ENCODE measurements around the gene PDE8B. TPM values are rescaled to one million over a fixed set of nuclear protein-coding genes. Genes with fewer than 3 reads are reported as not detected.

The PDE8B gene
- total RNA-seq = under 1 TPM in 1 of 2 experiments, not detected in 1; 0.14 TPM

- intact Hi-C loops (cut with micrococcal nuclease) = no loop called here
- Mint-ChIP-seq H3K4me3 (peak within 1 kb of the TSS; percentile 68), H3K27me3 (ENCODE audit: low read depth) (peaks cover 52% of the 10 kb centered on the region), H3K27ac (no peak within 1 kb of the TSS), H3K36me3 (ENCODE audit: low read depth) (no peaks in the 10 kb centered on the region), H3K9me3 (no peaks in the 10 kb centered on the region), H3K4me1 (ENCODE audit: low read depth) (peaks cover 11% of the 10 kb centered on the region)
- DNase-seq = no peak
- CTCF ChIA-PET = no interaction called here
Observed at GRCh38 chr5:77210091-77210963, at the start of gene PDE8B. TSS of gene PDE8B (plus strand) at chr5:77210680. CDS start at chr5:77210926, 246 bp downstream.

GRCh38 chr5:77163453-77163852, 47.0 kb upstream of the PDE8B start:
- H3K36me3 Mint-ChIP-seq (ENCODE audit: low read depth) = no peaks in the 10 kb centered on the region
- no peak for DNase-seq
- no peak overlapping the region for H3K4me3 Mint-ChIP-seq
- no peak overlapping the region for H3K27ac Mint-ChIP-seq
- no peaks in the 10 kb centered on the region for H3K4me1 Mint-ChIP-seq (ENCODE audit: low read depth)
- CTCF ChIA-PET = no interaction called here
- H3K27me3 Mint-ChIP-seq (ENCODE audit: low read depth) = no peaks in the 10 kb centered on the region
- H3K9me3 Mint-ChIP-seq = peaks cover 1% of the 10 kb centered on the region
- intact Hi-C loops (cut with micrococcal nuclease) = no loop called here

GRCh38 chr5:77167063-77167462, 43.4 kb upstream of the PDE8B start:
- Mint-ChIP-seq H3K27ac (no peak overlapping the region), H3K27me3 (ENCODE audit: low read depth) (peaks cover 2% of the 10 kb centered on the region), H3K36me3 (ENCODE audit: low read depth) (no peaks in the 10 kb centered on the region), H3K9me3 (no peaks in the 10 kb centered on the region), H3K4me1 (ENCODE audit: low read depth) (no peaks in the 10 kb centered on the region), H3K4me3 (no peak overlapping the region)
- DNase-seq = no peak
- CTCF ChIA-PET = no interaction called here
- intact Hi-C loops (cut with micrococcal nuclease) = no loop called here

- Mint-ChIP-seq H3K4me3 (no peak overlapping the region), H3K4me1 (ENCODE audit: low read depth) (no peaks in the 10 kb centered on the region), H3K27me3 (ENCODE audit: low read depth) (peaks cover 2% of the 10 kb centered on the region), H3K36me3 (ENCODE audit: low read depth) (no peaks in the 10 kb centered on the region), H3K27ac (no peak overlapping the region), H3K9me3 (no peaks in the 10 kb centered on the region)
- intact Hi-C loops (cut with micrococcal nuclease) = no loop called here
- CTCF ChIA-PET = interaction anchor here (0.7 to 1.4 kb wide), 2 partner anchors 22 to 23 kb away, joined by 3 read pairs; no protein-coding TSS in a partner anchor
- DNase-seq = no peak
Observed at GRCh38 chr5:77167695-77168121, 42.8 kb upstream of the PDE8B start.

GRCh38 chr5:77168161-77168878, 42.2 kb upstream of the PDE8B start:
- H3K36me3 Mint-ChIP-seq (ENCODE audit: low read depth) = no peaks in the 10 kb centered on the region
- no peak for DNase-seq
- H3K4me3 Mint-ChIP-seq = no peak overlapping the region
- intact Hi-C loops (cut with micrococcal nuclease) = no loop called here
- H3K4me1 Mint-ChIP-seq (ENCODE audit: low read depth) = no peaks in the 10 kb centered on the region
- H3K27ac Mint-ChIP-seq = no peak overlapping the region
- H3K27me3 Mint-ChIP-seq (ENCODE audit: low read depth) = peaks cover 2% of the 10 kb centered on the region
- CTCF ChIA-PET = interaction anchor here (0.7 to 1.4 kb wide), 2 partner anchors 23 kb away, joined by 3 read pairs; no protein-coding TSS in a partner anchor
- no peaks in the 10 kb centered on the region for H3K9me3 Mint-ChIP-seq

- CTCF ChIA-PET = interaction anchor here (1.4 kb wide), 1 partner anchor 23 kb away, joined by 3 read pairs; no protein-coding TSS in a partner anchor
- H3K36me3 Mint-ChIP-seq (ENCODE audit: low read depth) = no peaks in the 10 kb centered on the region
- H3K9me3 Mint-ChIP-seq = no peaks in the 10 kb centered on the region
- intact Hi-C loops (cut with micrococcal nuclease) = no loop called here
- H3K4me3 Mint-ChIP-seq = no peak overlapping the region
- H3K27ac Mint-ChIP-seq = no peak overlapping the region
- peaks cover 2% of the 10 kb centered on the region for H3K27me3 Mint-ChIP-seq (ENCODE audit: low read depth)
- no peak for DNase-seq
- no peaks in the 10 kb centered on the region for H3K4me1 Mint-ChIP-seq (ENCODE audit: low read depth)
Observed at GRCh38 chr5:77168879-77169244, 41.6 kb upstream of the PDE8B start.

GRCh38 chr5:77170196-77170890, 40.1 kb upstream of the PDE8B start:
- DNase-seq = no peak
- H3K4me3 Mint-ChIP-seq = no peak overlapping the region
- peaks cover 2% of the 10 kb centered on the region for H3K27me3 Mint-ChIP-seq (ENCODE audit: low read depth)
- no peaks in the 10 kb centered on the region for H3K9me3 Mint-ChIP-seq
- intact Hi-C loops (cut with micrococcal nuclease) = no loop called here
- H3K4me1 Mint-ChIP-seq (ENCODE audit: low read depth) = no peaks in the 10 kb centered on the region
- H3K36me3 Mint-ChIP-seq (ENCODE audit: low read depth) = no peaks in the 10 kb centered on the region
- H3K27ac Mint-ChIP-seq = no peak overlapping the region
- CTCF ChIA-PET = interaction anchor here (0.9 kb wide), 1 partner anchor 26 kb away, joined by 6 read pairs; no protein-coding TSS in a partner anchor

GRCh38 chr5:77171141-77171910, 39.2 kb upstream of the PDE8B start:
- intact Hi-C loops (cut with micrococcal nuclease) = no loop called here
- H3K9me3 Mint-ChIP-seq = no peaks in the 10 kb centered on the region
- no peak for DNase-seq
- CTCF ChIA-PET = no interaction called here
- H3K4me1 Mint-ChIP-seq (ENCODE audit: low read depth) = no peaks in the 10 kb centered on the region
- H3K27ac Mint-ChIP-seq = no peak overlapping the region
- H3K4me3 Mint-ChIP-seq = no peak overlapping the region
- H3K27me3 Mint-ChIP-seq (ENCODE audit: low read depth) = peaks cover 2% of the 10 kb centered on the region
- H3K36me3 Mint-ChIP-seq (ENCODE audit: low read depth) = no peaks in the 10 kb centered on the region

- intact Hi-C loops (cut with micrococcal nuclease) = no loop called here
- Mint-ChIP-seq H3K4me1 (ENCODE audit: low read depth) (no peaks in the 10 kb centered on the region), H3K36me3 (ENCODE audit: low read depth) (no peaks in the 10 kb centered on the region), H3K27ac (no peak overlapping the region), H3K9me3 (no peaks in the 10 kb centered on the region), H3K27me3 (ENCODE audit: low read depth) (peaks cover 5% of the 10 kb centered on the region), H3K4me3 (no peak overlapping the region)
- CTCF ChIA-PET = no interaction called here
- no peak for DNase-seq
Observed at GRCh38 chr5:77172713-77173328, 37.7 kb upstream of the PDE8B start.

GRCh38 chr5:77174526-77174925, 36.0 kb upstream of the PDE8B start:
- CTCF ChIA-PET = interaction anchor here (0.6 to 0.8 kb wide), 2 partner anchors 22 to 29 kb away, joined by 3 to 4 read pairs; no protein-coding TSS in a partner anchor
- Mint-ChIP-seq H3K27me3 (ENCODE audit: low read depth) (peaks cover 9% of the 10 kb centered on the region), H3K4me1 (ENCODE audit: low read depth) (no peaks in the 10 kb centered on the region)

GRCh38 chr5:77175231-77175630, 35.2 kb upstream of the PDE8B start:
- CTCF ChIA-PET = interaction anchor here (0.8 kb wide), 1 partner anchor 30 kb away, joined by 4 read pairs; no protein-coding TSS in a partner anchor
- Mint-ChIP-seq H3K27ac (no peak overlapping the region), H3K4me3 (no peak overlapping the region), H3K36me3 (ENCODE audit: low read depth) (no peaks in the 10 kb centered on the region), H3K9me3 (no peaks in the 10 kb centered on the region), H3K27me3 (ENCODE audit: low read depth) (peaks cover 12% of the 10 kb centered on the region), H3K4me1 (ENCODE audit: low read depth) (no peaks in the 10 kb centered on the region)
- no peak for DNase-seq
- intact Hi-C loops (cut with micrococcal nuclease) = no loop called here

More at GRCh38 chr5:77174526-77174925, 36.0 kb upstream of the PDE8B start:
- Mint-ChIP-seq H3K27ac (no peak overlapping the region), H3K4me3 (no peak overlapping the region), H3K9me3 (no peaks in the 10 kb centered on the region), H3K36me3 (ENCODE audit: low read depth) (no peaks in the 10 kb centered on the region)
- intact Hi-C loops (cut with micrococcal nuclease) = no loop called here
- DNase-seq = no peak

Data from activated naive CD4-positive, alpha-beta T cell treated with anti-CD3 and anti-CD28 coated beads for 36 hours (primary cell).